K562 (cell line): Measurements from ENCODE around the gene HPDL. TPM values are rescaled to one million over a fixed set of nuclear protein-coding genes. Genes with fewer than 3 reads are reported as not detected.

Experiments used
- ATAC-seq: fragments of 200-7000 bp; cut with Tn5 transposase; 3 replicates; pipeline ENCODE4 v1.9.1; 2020; ENCODE audit warnings: moderate library complexity
- BruUV-seq: library from RNA; stranded (reverse); fragments of 400-500 nt; replicated peaks from 2 replicates; lab custom pipeline; 2021; lab: Mats Ljungman, UMichigan
- CTCF ChIA-PET: fragments of 300-600 bp; formaldehyde crosslinking; extraction: SDS; loops from one replicate; lab custom pipeline; 2021; ENCODE audit warnings: low intra/inter-chr PET ratio; lab: Yijun Ruan, JAX
- POLR2A ChIA-PET: fragments of 300-600, 350-650 bp; sonication (Branson Sonifier 250); formaldehyde crosslinking; extraction: SDS; loops from one replicate; lab custom pipeline; 2021; ENCODE audit warnings: antibody characterized with exemption, inconsistent platforms; lab: Yijun Ruan, JAX
- DNase-seq, 4 experiments: peaks; one replicate each; pipeline versions ENCODE4 v3.0.0 to v3.0.0-alpha.2; 2011 to 2018; ENCODE audit warnings: low spot score in 3 of 4, mixed read lengths in 3 of 4; ENCODE audit errors: extremely low read depth in 1 of 4
- FAIRE-seq: peaks from 2 replicates; lab custom pipeline; 2011; peaks lifted over from hg19 to GRCh38; lab: Jason Lieb, UNC
- H2AFZ ChIP-seq: 2 replicates; pipeline ENCODE4 v1.6.0; 2011; ENCODE audit warnings: low read depth, low read length, control low read depth, inconsistent platforms
- H3K27ac ChIP-seq: fragments of 200-600 bp; 3 replicates; pipeline ENCODE4 v1.8.0; 2011; ENCODE audit warnings: low read depth, mild to moderate bottlenecking, control low read depth, inconsistent platforms, low read length, moderate library complexity, mixed read lengths; ENCODE audit errors: extremely low read depth
- H3K27me3 ChIP-seq, 2 experiments: fragments of 300-600 bp in 1 of 2; 2 replicates in 1 of 2; 3 replicates in 1 of 2; pipeline versions ENCODE4 v1.6.0 to v1.8.0; 2011; ENCODE audit warnings: inconsistent platforms in 2 of 2, low read length in 2 of 2, mild to moderate bottlenecking in 1 of 2, mixed read lengths in 1 of 2, moderate library complexity in 1 of 2; ENCODE audit not compliant: control insufficient read depth in 2 of 2, insufficient read depth in 2 of 2
- H3K36me3 ChIP-seq: fragments of 300-600 bp; 3 replicates; pipeline ENCODE4 v1.8.0; 2011; ENCODE audit warnings: mild to moderate bottlenecking, low read length, inconsistent platforms; ENCODE audit not compliant: control insufficient read depth, insufficient read depth
- H3K4me1 ChIP-seq, 2 experiments: fragments of 200-600 bp in 1 of 2; replicated peaks in 1 of 2; 2 replicates in 1 of 2; 3 replicates in 1 of 2; pipeline versions ENCODE4 v1.5.1 to v1.8.0; 2011; ENCODE audit warnings: inconsistent platforms in 2 of 2, low read length in 2 of 2, mild to moderate bottlenecking in 1 of 2, mixed read lengths in 1 of 2, moderate library complexity in 1 of 2; ENCODE audit not compliant: control insufficient read depth in 2 of 2, insufficient read depth in 2 of 2
- H3K4me2 ChIP-seq: 2 replicates; pipeline ENCODE4 v1.6.1; 2011; ENCODE audit warnings: low read length, control low read depth, inconsistent platforms, mixed read lengths; ENCODE audit not compliant: insufficient read depth
- H3K4me3 ChIP-seq: fragments of 200-600 bp; sonication (generic), shearing (Covaris generic); 2 replicates; pipeline ENCODE4 v1.5.1; 2016; ENCODE audit warnings: control low read depth, inconsistent platforms
- H3K79me2 ChIP-seq: fragments of 200-600 bp; 3 replicates; pipeline ENCODE4 v1.8.0; 2011; ENCODE audit warnings: low read length, inconsistent platforms; ENCODE audit not compliant: control insufficient read depth, insufficient read depth
- H3K9ac ChIP-seq, 2 experiments: 2 replicates each; pipeline versions ENCODE4 v1.6.0 to v1.6.1; 2011; ENCODE audit warnings: low read depth in 2 of 2, low read length in 2 of 2, control low read depth in 1 of 2, inconsistent platforms in 1 of 2, mild to moderate bottlenecking in 1 of 2, mixed read lengths in 1 of 2; ENCODE audit not compliant: insufficient read depth in 1 of 2
- H3K9me1 ChIP-seq: one replicate; pipeline ENCODE4 v1.6.0; 2011; ENCODE audit warnings: inconsistent platforms, mild to moderate bottlenecking, low read length, moderate library complexity; ENCODE audit not compliant: control insufficient read depth, insufficient read depth
- H3K9me3 ChIP-seq: replicated peaks from 2 replicates; pipeline ENCODE4 v1.5.1; 2011; ENCODE audit warnings: low read depth, low read length, inconsistent platforms; ENCODE audit not compliant: control insufficient read depth, insufficient read depth
- H4K20me1 ChIP-seq: replicated peaks from 2 replicates; pipeline ENCODE4 v1.6.1; 2011; ENCODE audit warnings: low read length, inconsistent platforms, mixed read lengths; ENCODE audit not compliant: control insufficient read depth, insufficient read depth
- ASH1L ChIP-seq: fragments of 450-650 bp; IDR thresholded peaks from 2 replicates; pipeline ENCODE4 v1.6.1; 2018; ENCODE audit warnings: borderline replicate concordance, mild to moderate bottlenecking, low read depth; ENCODE audit not compliant: partially characterized antibody
- BRF2 ChIP-seq: IDR thresholded peaks from 3 replicates; pipeline ENCODE4 v1.6.1; 2011; ENCODE audit warnings: borderline replicate concordance, mild to moderate bottlenecking; ENCODE audit not compliant: insufficient read length, insufficient read depth
- CREM ChIP-seq: IDR thresholded peaks from 2 replicates; pipeline ENCODE4 v1.6.1; 2014; ENCODE audit warnings: antibody characterized with exemption, low read depth
- DIDO1 ChIP-seq: fragments of 450-650 bp; IDR thresholded peaks from 2 replicates; pipeline ENCODE4 v1.6.1; 2016; ENCODE audit warnings: low read depth, missing biosample characterization, missing genetic modification characterization
- DMBX1 ChIP-seq: fragments of 250-450 bp; sonication (Bioruptor Pico); IDR thresholded peaks from 2 replicates; pipeline ENCODE4 v1.8.0; 2022; ENCODE audit warnings: inconsistent platforms, mild to moderate bottlenecking, moderate library complexity, borderline replicate concordance
- E2F5 ChIP-seq: sonication (generic); formaldehyde crosslinking; IDR thresholded peaks from 2 replicates; pipeline ENCODE4 v1.8.0; 2022; ENCODE audit warnings: mild to moderate bottlenecking, missing genetic modification reagents
- ELK3 ChIP-seq: fragments of 450-650 bp; formaldehyde crosslinking; IDR thresholded peaks from 2 replicates; pipeline ENCODE4 v1.4.0; 2020; ENCODE audit warnings: mild to moderate bottlenecking
- FOXA3 ChIP-seq, 2 experiments: fragments of 450-650 bp in 1 of 2; sonication (generic) in 1 of 2; formaldehyde crosslinking; IDR thresholded peaks in 1 of 2; conservative IDR thresholded peaks in 1 of 2; 2 replicates each; pipeline versions ENCODE4 v1.4.0 to v1.8.0; 2020 to 2022; ENCODE audit warnings: mild to moderate bottlenecking in 2 of 2, missing genetic modification reagents in 1 of 2
- GTF2B ChIP-seq: IDR thresholded peaks from 2 replicates; pipeline ENCODE4 v1.6.1; 2011; ENCODE audit not compliant: insufficient read length; ENCODE audit errors: extremely low read depth
- HNRNPH1 ChIP-seq: fragments of 200-400 bp; formaldehyde crosslinking; optimal IDR thresholded peaks from 2 replicates; pipeline ENCODE3; 2017; ENCODE audit warnings: low read depth, mild to moderate bottlenecking, low read length, moderate library complexity
- MCM5 ChIP-seq: fragments of 450-650 bp; IDR thresholded peaks from 2 replicates; pipeline ENCODE4 v1.6.1; 2016; ENCODE audit warnings: low read depth
- RBM25 ChIP-seq: fragments of 200-400 bp; formaldehyde crosslinking; IDR thresholded peaks from 2 replicates; pipeline ENCODE4 v1.6.1; 2018; ENCODE audit warnings: low read length, low read depth, moderate library complexity; ENCODE audit not compliant: severe bottlenecking
- RFX5 ChIP-seq: IDR thresholded peaks from 2 replicates; pipeline ENCODE4 v1.6.1; 2011; ENCODE audit warnings: low read depth, mild to moderate bottlenecking, improper control_type of control experiment, low read length
- SUPT5H ChIP-seq: fragments of 450-650 bp; IDR thresholded peaks from 2 replicates; pipeline ENCODE4 v1.6.1; 2016
- TAF15 ChIP-seq: fragments of 200-400 bp; formaldehyde crosslinking; IDR thresholded peaks from 2 replicates; pipeline ENCODE4 v1.6.1; 2017; ENCODE audit warnings: mild to moderate bottlenecking, low read depth, low read length, moderate library complexity
- ZNF143 ChIP-seq: sonication (generic); formaldehyde crosslinking; IDR thresholded peaks from 2 replicates; pipeline ENCODE4 v1.9.0; 2022; ENCODE audit warnings: mild to moderate bottlenecking, missing genetic modification reagents
- ZNF707 ChIP-seq: fragments of 250-450 bp; sonication (Bioruptor Pico); conservative IDR thresholded peaks from 2 replicates; pipeline ENCODE4 v1.8.0; 2022; ENCODE audit warnings: inconsistent platforms, mild to moderate bottlenecking, moderate library complexity
- WGBS: fragments of 100-300 bp; shearing (Covaris generic); methylation state at CpG from one replicate; pipeline ENCODE4 v1.1.6; 2016; ENCODE audit warnings: low coverage, mixed read lengths; ENCODE audit not compliant: insufficient coverage; ENCODE audit errors: missing lambda C conversion rate; 5-methylcytosine and 5-hydroxymethylcytosine counted together
- in situ Hi-C: fragments of 300-500 bp; cut with MboI; formaldehyde crosslinking; loops from 4 replicates; pipeline ENCODE4 v1.15.0; 2018; ENCODE audit warnings: inconsistent platforms, mixed read lengths
- intact Hi-C: fragments of 100-400 bp; cut with micrococcal nuclease; formaldehyde crosslinking; loops from 2 replicates; pipeline ENCODE4 v1.14.2; 2022
- polyA plus RNA-seq, 8 experiments: library from polyadenylated mRNA; depleted of rRNA in 4 of 8; stranded (reverse) in 5 of 8; unstranded in 3 of 8; fragments of >200 nt; fragmentation: Nextera tagmentation in 2 of 8; fragmentation: Illumina TruSeq in 1 of 8; extraction: Ambion mirVana in 2 of 8; extraction: Trizol in 1 of 8; gene quantifications; 2 replicates each; pipeline versions ENCODE4 v1.2.1 to v1.2.3, GENCODE V29; 2011 to 2014; ENCODE audit warnings: inconsistent platforms in 1 of 8, missing spikeins in 1 of 8
- total RNA-seq, 7 experiments: library from RNA; depleted of rRNA in 6 of 7; stranded (reverse); fragments of >200 nt in 6 of 7; fragmentation: Illumina TruSeq in 2 of 7; extraction: Trizol in 2 of 7; gene quantifications; 2 replicates each; pipeline versions ENCODE4 v1.2.1 to v1.2.3, GENCODE V29; 2011 to 2021; ENCODE audit warnings: low replicate concordance in 1 of 7

Gene HPDL
- total and polyA plus RNA-seq, 9 of the 15 experiments (the other 6 are each of a cell fraction or from before 2014, with no cell fraction given), result not detected

GRCh38 chr1:45348966-45349677, 22.4 kb downstream of the HPDL start (continued):
- TF ChIP-seq E2F5 (CRISPR knock-in tag), result 0 out of 2 replicates have a peak, but pooled peaks have one; percentile 29

GRCh38 chr1:45351508-45351907, 24.8 kb downstream of the HPDL start:
- Histone ChIP-seq H3K79me2 (no peaks in the 10 kb centered on the region), H3K9me3 (no peaks in the 10 kb centered on the region), H3K4me2 (no peak overlapping the region), H3K9ac (no peak overlapping the region), H3K9me1 (no peaks in the 10 kb centered on the region), H2AFZ (peak overlapping the region; percentile 37), H3K4me3 (no peak overlapping the region), H4K20me1 (no peaks in the 10 kb centered on the region), H3K36me3 (no peaks in the 10 kb centered on the region), H3K27me3 (no peaks in the 10 kb centered on the region), H3K4me1 (peaks cover 4 to 5% of the 10 kb centered on the region in 2 experiments; a peak in 2 of 5 replicates), H3K27ac (no peak overlapping the region)
- DNase-seq, result no peak
- FAIRE-seq, result no peak
- ChIA-PET POLR2A (interaction anchor here (1.1 to 15.6 kb wide), 5 partner anchors 4 to 532 kb away, joined by 3 to 226 read pairs (median 5); partner anchors contain the start of genes MUTYH and TOE1), CTCF (no interaction called here)
- ATAC-seq, result no peak
- BruUV-seq, result no TSS peak
- 56% methylated on average over 5 of the region's 5 CpGs for WGBS
- in situ Hi-C loops, result no loop called here
- intact Hi-C loops, result no loop called here
- no peak for TF ChIP-seq ZNF707 (CRISPR knock-in tag)
- TF ChIP-seq MCM5, result no peak
- TF ChIP-seq TAF15, result no peak
- no peak for TF ChIP-seq DMBX1 (CRISPR knock-in tag)
- TF ChIP-seq RFX5, result no peak
- no peak for TF ChIP-seq ASH1L
- no peak for TF ChIP-seq BRF2
- TF ChIP-seq SUPT5H, result no peak
- no peak for TF ChIP-seq HNRNPH1
- no peak for TF ChIP-seq GTF2B
- TF ChIP-seq DIDO1 (tag), result no peak
- TF ChIP-seq CREM, result no peak
- TF ChIP-seq RBM25, result no peak
- no peak for TF ChIP-seq ELK3 (CRISPR knock-in tag)
- TF ChIP-seq FOXA3 (CRISPR knock-in tag; conservative IDR thresholded peaks at IDR 0.05 in 1 of 2, IDR thresholded peaks at IDR 0.05 in 1 of 2), result no peak
- TF ChIP-seq ZNF143 (CRISPR knock-in tag), result no peak
